Metanephros (tissue), 2 donors: Measurements from ENCODE around the gene LINS1. TPM values are rescaled to one million over a fixed set of nuclear protein-coding genes. Genes with fewer than 3 reads are reported as not detected.

ENCODE experiments used
- small RNA-seq: library from RNA; depleted of rRNA; stranded (forward); fragments of <200 nt; gene quantifications from one replicate; pipeline ENCODE3, GENCODE V24; 2014; ENCODE audit warnings: low replicate concordance
- total RNA-seq: library from RNA; depleted of rRNA; stranded (reverse); fragments of >200 nt; gene quantifications from one replicate; pipeline ENCODE4 v1.2.3, GENCODE V29; 2014

The LINS1 gene
- 22.4 TPM for total RNA-seq

DNA sequence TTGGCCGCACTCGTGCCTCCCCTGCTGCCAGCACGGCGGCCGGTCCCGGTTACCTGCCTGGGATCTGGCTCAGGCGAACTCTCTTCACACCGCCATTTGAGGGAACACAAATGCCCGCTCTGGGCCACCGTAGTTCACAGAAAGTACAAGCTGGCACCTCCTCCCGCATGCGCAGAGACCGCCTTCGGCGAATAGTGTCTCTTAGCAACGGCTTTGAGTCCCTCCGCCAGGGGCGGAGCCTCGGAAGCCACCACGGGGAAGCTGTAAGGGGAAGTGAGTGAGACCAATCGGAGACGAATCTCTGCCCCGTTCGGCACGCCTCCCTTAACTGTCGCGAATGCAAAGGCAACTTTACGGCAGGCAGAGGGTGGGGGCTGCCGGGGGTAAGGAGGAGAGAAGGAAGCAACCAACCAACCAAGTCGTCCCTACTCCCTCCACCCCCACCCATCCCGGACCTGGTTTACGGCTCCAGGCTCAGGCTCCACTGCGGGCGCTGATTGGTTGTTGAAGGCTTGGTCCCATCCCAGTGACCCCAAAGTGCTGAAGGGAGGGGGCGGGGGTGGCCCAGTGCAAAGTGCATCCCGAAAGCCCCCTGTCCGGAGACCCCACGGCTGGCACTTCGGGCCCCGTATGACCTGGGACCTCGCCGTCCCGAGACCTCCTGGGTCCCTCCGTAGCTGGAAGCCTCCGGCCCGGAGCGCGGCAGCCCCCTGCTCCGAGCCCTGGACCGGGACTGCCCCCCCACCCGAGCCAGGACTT is at the start of gene LINS1, which contains the start of gene ASB7:
TSS of gene LINS1 (minus strand) at position 121 of the 759 bp plus-strand sequence. CDS start 21,342 bp downstream, outside the sequence.
TSS of gene ASB7 (plus strand) at position 526 of the 759 bp plus-strand sequence. CDS start 9,628 bp downstream, outside the sequence.

DNA sequence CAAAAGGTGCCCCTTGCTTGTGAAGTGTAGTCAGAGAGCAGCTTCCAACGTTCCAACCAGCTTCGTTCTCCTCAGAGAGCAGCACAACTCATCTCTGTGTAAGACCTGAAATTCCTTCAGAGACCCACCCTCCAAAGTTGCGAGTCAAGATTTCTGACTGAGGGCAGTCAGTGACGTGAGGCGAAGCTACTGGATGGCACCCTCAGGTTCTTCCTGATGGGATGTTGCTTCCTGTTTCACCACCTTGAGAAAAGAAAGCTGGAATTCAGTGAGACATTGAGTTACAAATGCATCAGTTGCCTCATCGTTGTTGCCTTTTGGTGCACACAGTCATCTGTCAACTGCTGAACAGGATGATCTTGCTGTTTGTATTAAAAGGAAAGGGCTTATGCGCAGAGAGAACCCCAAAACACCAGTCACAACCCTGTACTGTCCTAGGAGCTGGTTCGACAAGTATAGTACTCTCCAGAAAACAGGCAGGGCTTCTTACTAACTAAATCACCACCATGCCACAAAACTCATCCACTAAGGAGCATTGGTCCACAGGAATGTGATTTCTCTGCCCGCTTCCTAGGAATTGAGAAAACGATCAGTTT is 73.1 kb downstream of the LINS1 start, which contains the start of gene CERS3:
TSS of gene CERS3 (minus strand) at position 118 of the 596 bp plus-strand sequence. CDS start 27,101 bp downstream, outside the sequence.

Small RNA genes lying within 50 kb of the gene (small RNA-seq; reads per million reads assigned to genes)
- gene RF00019, result not detected
- gene RNU6-181P, result not detected
- not detected for gene RNU6-322P

Other genes with a start within 250 kb of the LINS1 start
- 0.06 TPM for gene CERS3, start 73.2 kb downstream of the LINS1 start, total RNA-seq
- 16.0 TPM for gene ASB7, start 405 bp upstream of the LINS1 start, total RNA-seq